Esophagus (tissue), 2 donors: ENCODE measurements around the gene TSC1. TPM values are rescaled to one million over a fixed set of nuclear protein-coding genes. Genes with fewer than 3 reads are reported as not detected.

Source experiments
- H3K27ac ChIP-seq, 2 donors: one replicate each; pipeline ENCODE4 v1.5.1; 2013; ENCODE audit warnings: low read depth in 2 of 2, mild to moderate bottlenecking in 2 of 2, inconsistent platforms in 1 of 2, low read length in 1 of 2, moderate library complexity in 1 of 2
- H3K27me3 ChIP-seq, 2 donors: one replicate each; pipeline ENCODE4 v1.6.1; 2013; ENCODE audit warnings: low read length in 2 of 2, control low read depth in 1 of 2, mild to moderate bottlenecking in 1 of 2; ENCODE audit not compliant: insufficient read depth in 2 of 2, control insufficient read depth in 1 of 2
- H3K36me3 ChIP-seq, 2 donors: one replicate each; pipeline ENCODE4 v1.6.1; 2013; ENCODE audit warnings: low read length in 1 of 2; ENCODE audit not compliant: control insufficient read depth in 2 of 2, insufficient read depth in 2 of 2
- H3K4me1 ChIP-seq, 2 donors: one replicate each; pipeline ENCODE4 v1.6.1; 2013; ENCODE audit warnings: low read length in 1 of 2; ENCODE audit not compliant: control insufficient read depth in 2 of 2, insufficient read depth in 2 of 2
- H3K4me3 ChIP-seq, 2 donors: one replicate each; pipeline ENCODE4 v1.5.1; 2013; ENCODE audit warnings: low read length in 2 of 2, mild to moderate bottlenecking in 2 of 2, low read depth in 1 of 2, moderate library complexity in 1 of 2
- H3K9me3 ChIP-seq, 2 donors: one replicate each; pipeline ENCODE4 v1.6.1; 2013; ENCODE audit warnings: mild to moderate bottlenecking in 2 of 2, low read depth in 1 of 2, low read length in 1 of 2, moderate library complexity in 1 of 2; ENCODE audit not compliant: control insufficient read depth in 2 of 2, insufficient read depth in 1 of 2
- WGBS, 2 donors: extraction: QIAGEN DNeasy Blood & Tissue Kit; methylation state at CpG; one replicate each; pipeline ENCODE4 v1.1.7; 2013; 5-methylcytosine and 5-hydroxymethylcytosine counted together
- polyA plus RNA-seq, 2 donors: library from polyadenylated mRNA; stranded (reverse); fragments of 200-250 nt; gene quantifications; one replicate each; pipeline ENCODE4 v1.2.3, GENCODE V29; 2013
- donor health status: healthy with polysubstance abuse.
- donor health status: Bipolar disorder and iron deficiency.

The TSC1 gene
- polyA plus RNA-seq, 2 donors = 8.9 to 14.3 TPM

GRCh38 chr9:132877458-132877823, 67.0 kb downstream of the TSC1 start:
- peaks cover 0 to 4% of the 10 kb centered on the region in 2 donors for H3K4me1 ChIP-seq
- H3K4me3 ChIP-seq = peak overlapping the region; percentile 86 to 88
- no peaks in the 10 kb centered on the region for H3K36me3 ChIP-seq
- H3K27me3 ChIP-seq = no peaks in the 10 kb centered on the region
- 41 to 42% methylated on average over 14 of the region's 14 CpGs for WGBS, 2 donors
- no peak overlapping the region for H3K27ac ChIP-seq
- H3K9me3 ChIP-seq = no peaks in the 10 kb centered on the region

- no peaks in the 10 kb centered on the region for H3K9me3 ChIP-seq
- H3K4me1 ChIP-seq = peaks cover 0 to 4% of the 10 kb centered on the region in 2 donors
- WGBS, 2 donors = 91 to 94% methylated on average over 3 of the region's 3 CpGs
Observed at GRCh38 chr9:132876849-132877248, 67.6 kb downstream of the TSC1 start.

GRCh38 chr9:132875159-132875558, 69.3 kb downstream of the TSC1 start:
- H3K27me3 ChIP-seq = no peaks in the 10 kb centered on the region
- H3K36me3 ChIP-seq = no peaks in the 10 kb centered on the region
- no peaks in the 10 kb centered on the region for H3K9me3 ChIP-seq
- WGBS, 2 donors = 85 to 86% methylated on average over 5 of the region's 5 CpGs
- peaks cover 0 to 1% of the 10 kb centered on the region in 2 donors for H3K4me1 ChIP-seq
- H3K27ac ChIP-seq = no peak overlapping the region
- no peak overlapping the region for H3K4me3 ChIP-seq

More at GRCh38 chr9:132876849-132877248, 67.6 kb downstream of the TSC1 start:
- Histone ChIP-seq H3K4me3 (no peak overlapping the region), H3K36me3 (no peaks in the 10 kb centered on the region), H3K27me3 (no peaks in the 10 kb centered on the region), H3K27ac (no peak overlapping the region)

GRCh38 chr9:132873403-132873802, 71.0 kb downstream of the TSC1 start:
- H3K27ac ChIP-seq = no peak overlapping the region
- H3K4me1 ChIP-seq = no peaks in the 10 kb centered on the region
- H3K4me3 ChIP-seq = no peak overlapping the region
- no peaks in the 10 kb centered on the region for H3K36me3 ChIP-seq
- H3K9me3 ChIP-seq = no peaks in the 10 kb centered on the region
- H3K27me3 ChIP-seq = no peaks in the 10 kb centered on the region
- WGBS, 2 donors = 66 to 80% methylated on average over 7 of the region's 7 CpGs

GRCh38 chr9:132869266-132869665, 75.2 kb downstream of the TSC1 start:
- Histone ChIP-seq H3K36me3 (no peaks in the 10 kb centered on the region), H3K4me1 (no peaks in the 10 kb centered on the region), H3K27ac (no peak overlapping the region), H3K9me3 (no peaks in the 10 kb centered on the region), H3K4me3 (no peak overlapping the region), H3K27me3 (no peaks in the 10 kb centered on the region)
- 89 to 93% methylated on average over 9 of the region's 9 CpGs for WGBS, 2 donors

- H3K27ac ChIP-seq = no peak overlapping the region
- H3K36me3 ChIP-seq = no peaks in the 10 kb centered on the region
Observed at GRCh38 chr9:132866898-132867297, 77.5 kb downstream of the TSC1 start.

GRCh38 chr9:132864691-132865090, 79.7 kb downstream of the TSC1 start:
- H3K4me3 ChIP-seq = no peak overlapping the region

More at GRCh38 chr9:132866898-132867297, 77.5 kb downstream of the TSC1 start:
- Histone ChIP-seq H3K27me3 (no peaks in the 10 kb centered on the region), H3K4me3 (no peak overlapping the region), H3K4me1 (no peaks in the 10 kb centered on the region), H3K9me3 (no peaks in the 10 kb centered on the region)
- WGBS, 2 donors = 87 to 88% methylated on average over 8 of the region's 8 CpGs

GRCh38 chr9:132864277-132864676, 80.1 kb downstream of the TSC1 start:
- Histone ChIP-seq H3K9me3 (no peaks in the 10 kb centered on the region), H3K27me3 (no peaks in the 10 kb centered on the region), H3K4me1 (no peaks in the 10 kb centered on the region), H3K27ac (peak overlapping the region; percentile 33 to 78), H3K4me3 (no peak overlapping the region), H3K36me3 (no peaks in the 10 kb centered on the region)
- whole genome bisulfite sequencing, 2 donors = 51 to 72% methylated on average over 2 of the region's 2 CpGs

More at GRCh38 chr9:132864691-132865090, 79.7 kb downstream of the TSC1 start:
- Histone ChIP-seq H3K27me3 (no peaks in the 10 kb centered on the region), H3K4me1 (no peaks in the 10 kb centered on the region), H3K36me3 (no peaks in the 10 kb centered on the region), H3K9me3 (no peaks in the 10 kb centered on the region), H3K27ac (peak overlapping the region; percentile 33 to 78)
- WGBS, 2 donors = 48 to 61% methylated on average over 8 of the region's 8 CpGs

- no peaks in the 10 kb centered on the region for H3K27me3 ChIP-seq
- WGBS, 2 donors = 83 to 92% methylated on average over 11 to 12 of the region's 12 CpGs
- H3K27ac ChIP-seq = no peak overlapping the region
- no peaks in the 10 kb centered on the region for H3K36me3 ChIP-seq
- no peak overlapping the region for H3K4me3 ChIP-seq
- no peaks in the 10 kb centered on the region for H3K9me3 ChIP-seq
- H3K4me1 ChIP-seq = no peaks in the 10 kb centered on the region
Observed at GRCh38 chr9:132863096-132863495, 81.3 kb downstream of the TSC1 start.

GRCh38 chr9:132862533-132862932, 81.9 kb downstream of the TSC1 start:
- no peaks in the 10 kb centered on the region for H3K36me3 ChIP-seq
- H3K4me3 ChIP-seq = no peak overlapping the region
- 66 to 79% methylated on average over 6 of the region's 6 CpGs for WGBS, 2 donors
- no peak overlapping the region for H3K27ac ChIP-seq
- H3K4me1 ChIP-seq = no peaks in the 10 kb centered on the region
- no peaks in the 10 kb centered on the region for H3K9me3 ChIP-seq
- H3K27me3 ChIP-seq = no peaks in the 10 kb centered on the region
